ENCODE results near the gene CXCR6.

Gene CXCR6

GRCh38 chr3:45964139-45964538 is 20.9 kb downstream of the CXCR6 start:
- Histone ChIP-seq H3K9ac (ENCODE audit: low read depth, low read length) (no peak overlapping the region), H3K79me2 (ENCODE audit: insufficient read depth, low read length) (0 out of 2 replicates have a peak, but pooled peaks cover 5% of the 10 kb centered on the region), H2AFZ (ENCODE audit: low read depth, low read length) (no peak overlapping the region), H3K9me3 (ENCODE audit: insufficient read depth, low read length, severe bottlenecking) (no peaks in the 10 kb centered on the region), H3K4me3 (ENCODE audit: low read depth in 1 of 2, low read length in 2 of 2) (no peak overlapping the region), H4K20me1 (ENCODE audit: insufficient read depth, low read length) (peaks cover 12% of the 10 kb centered on the region; the same call in 1 of the 2 replicates), H3K36me3 (ENCODE audit: insufficient read depth, low read length) (peaks cover 100% of the 10 kb centered on the region), H3K27me3 (ENCODE audit: insufficient read depth, low read length, poor library complexity) (no peaks in the 10 kb centered on the region), H3K27ac (ENCODE audit: low read length) (peak overlapping the region; percentile 41; the same call in 1 of the 2 replicates), H3K4me2 (ENCODE audit: insufficient read depth, low read length) (no peak overlapping the region), H3K4me1 (ENCODE audit: insufficient read depth, low read length) (no peaks in the 10 kb centered on the region)
- ATAC-seq (ENCODE audit: insufficient read depth, low read depth) (no peak), DNase-seq (no peak)
- TF ChIP-seq EZH2 (IDR thresholded peaks at IDR 0.05; ENCODE audit: borderline replicate concordance, low read depth, low read length, severe bottlenecking) = no peak
- TF ChIP-seq CTCF (IDR thresholded peaks at IDR 0.05; ENCODE audit: borderline replicate concordance, extremely low read depth, low read length, poor library complexity, severe bottlenecking) = no peak

GRCh38 chr3:45965253-45965652 is 22.0 kb downstream of the CXCR6 start:
- no peak for TF ChIP-seq EZH2 (IDR thresholded peaks at IDR 0.05; ENCODE audit: borderline replicate concordance, low read depth, low read length, severe bottlenecking)
- no peak for TF ChIP-seq CTCF (IDR thresholded peaks at IDR 0.05; ENCODE audit: borderline replicate concordance, extremely low read depth, low read length, poor library complexity, severe bottlenecking)
- no peak overlapping the region for H3K9ac ChIP-seq (ENCODE audit: low read depth, low read length)
- no peaks in the 10 kb centered on the region for H3K27me3 ChIP-seq (ENCODE audit: insufficient read depth, low read length, poor library complexity)
- no peaks in the 10 kb centered on the region for H3K4me1 ChIP-seq (ENCODE audit: insufficient read depth, low read length)
- peaks cover 100% of the 10 kb centered on the region for H3K36me3 ChIP-seq (ENCODE audit: insufficient read depth, low read length)
- H2AFZ ChIP-seq (ENCODE audit: low read depth, low read length) = no peak overlapping the region
- H3K4me3 ChIP-seq (ENCODE audit: low read depth in 1 of 2, low read length in 2 of 2) = no peak overlapping the region
- peak overlapping the region; percentile 25; the same call in 1 of the 2 replicates for H3K27ac ChIP-seq (ENCODE audit: low read length)
- ATAC-seq (ENCODE audit: insufficient read depth, low read depth) (no peak), DNase-seq (no peak)
- peaks cover 12% of the 10 kb centered on the region; the same call in 1 of the 2 replicates for H4K20me1 ChIP-seq (ENCODE audit: insufficient read depth, low read length)
- H3K9me3 ChIP-seq (ENCODE audit: insufficient read depth, low read length, severe bottlenecking) = no peaks in the 10 kb centered on the region
- no peak overlapping the region for H3K4me2 ChIP-seq (ENCODE audit: insufficient read depth, low read length)
- H3K79me2 ChIP-seq (ENCODE audit: insufficient read depth, low read length) = peaks cover 12% of the 10 kb centered on the region; the same call in 1 of the 2 replicates

- no peak overlapping the region for H3K9ac ChIP-seq (ENCODE audit: low read depth, low read length)
- no peak overlapping the region for H3K4me2 ChIP-seq (ENCODE audit: insufficient read depth, low read length)
- no peaks in the 10 kb centered on the region for H3K27me3 ChIP-seq (ENCODE audit: insufficient read depth, low read length, poor library complexity)
- ATAC-seq (ENCODE audit: insufficient read depth, low read depth) (no peak), DNase-seq (no peak)
- H3K27ac ChIP-seq (ENCODE audit: low read length) = peak overlapping the region; percentile 25; the same call in 1 of the 2 replicates
- peaks cover 14% of the 10 kb centered on the region; the same call in 1 of the 2 replicates for H3K79me2 ChIP-seq (ENCODE audit: insufficient read depth, low read length)
- H2AFZ ChIP-seq (ENCODE audit: low read depth, low read length) = no peak overlapping the region
- peaks cover 100% of the 10 kb centered on the region for H3K36me3 ChIP-seq (ENCODE audit: insufficient read depth, low read length)
- H3K4me1 ChIP-seq (ENCODE audit: insufficient read depth, low read length) = no peaks in the 10 kb centered on the region
- H3K9me3 ChIP-seq (ENCODE audit: insufficient read depth, low read length, severe bottlenecking) = no peaks in the 10 kb centered on the region
- TF ChIP-seq CTCF (IDR thresholded peaks at IDR 0.05; ENCODE audit: borderline replicate concordance, extremely low read depth, low read length, poor library complexity, severe bottlenecking) = no peak
- TF ChIP-seq EZH2 (IDR thresholded peaks at IDR 0.05; ENCODE audit: borderline replicate concordance, low read depth, low read length, severe bottlenecking) = no peak
- H3K4me3 ChIP-seq (ENCODE audit: low read depth in 1 of 2, low read length in 2 of 2) = no peak overlapping the region
- H4K20me1 ChIP-seq (ENCODE audit: insufficient read depth, low read length) = peaks cover 12% of the 10 kb centered on the region; the same call in 1 of the 2 replicates
Observed at GRCh38 chr3:45965653-45966052, 22.4 kb downstream of the CXCR6 start.

Data from DND-41 (cell line).